Smooth muscle cell (in vitro differentiated cells): Measurements from ENCODE around the gene PLPP3. TPM values are rescaled to one million over a fixed set of nuclear protein-coding genes. Genes with fewer than 3 reads are reported as not detected.

ENCODE experiments used
- DNase-seq: peaks from one replicate; lab custom pipeline; 2025; ENCODE audit not compliant: unreplicated experiment; lab: John Stamatoyannopoulos, UW
- H2AFZ ChIP-seq: fragments of 200-600 bp; sonication (generic); 2 replicates; pipeline ENCODE4 v1.6.0; 2016; ENCODE audit warnings: antibody characterized with exemption, low read depth, mild to moderate bottlenecking
- H3F3A ChIP-seq: fragments of 200-600 bp; sonication (generic); 2 replicates; pipeline ENCODE4 v1.6.0; 2017; ENCODE audit warnings: antibody characterized with exemption, low read depth
- H3K27ac ChIP-seq: fragments of 200-600 bp; sonication (generic); 2 replicates; pipeline ENCODE4 v1.5.1; 2016; ENCODE audit warnings: low read depth, mild to moderate bottlenecking
- H3K27me3 ChIP-seq: fragments of 200-600 bp; sonication (generic); 2 replicates; pipeline ENCODE4 v1.6.1; 2016; ENCODE audit warnings: low read depth, mild to moderate bottlenecking
- H3K36me3 ChIP-seq: fragments of 200-600 bp; sonication (generic); 2 replicates; pipeline ENCODE4 v1.5.1; 2016; ENCODE audit warnings: low read depth
- H3K4me1 ChIP-seq: fragments of 200-600 bp; sonication (generic); 2 replicates; pipeline ENCODE4 v1.5.1; 2016; ENCODE audit warnings: low read depth
- H3K4me2 ChIP-seq: fragments of 200-600 bp; sonication (generic); 2 replicates; pipeline ENCODE4 v1.6.0; 2016; ENCODE audit warnings: mild to moderate bottlenecking
- H3K4me3 ChIP-seq: fragments of 200-600 bp; sonication (generic); 2 replicates; pipeline ENCODE4 v1.5.1; 2016; ENCODE audit warnings: mild to moderate bottlenecking
- H3K79me2 ChIP-seq: fragments of 200-600 bp; sonication (generic); 2 replicates; pipeline ENCODE4 v1.6.0; 2016; ENCODE audit warnings: low read depth, mild to moderate bottlenecking
- H3K9ac ChIP-seq: fragments of 200-600 bp; sonication (generic); 2 replicates; pipeline ENCODE4 v1.6.0; 2016; ENCODE audit warnings: low read depth
- H3K9me3 ChIP-seq: fragments of 200-600 bp; sonication (generic); replicated peaks from 2 replicates; pipeline ENCODE4 v1.5.1; 2016; ENCODE audit warnings: low read depth
- H4K20me1 ChIP-seq: fragments of 200-600 bp; sonication (generic); 2 replicates; pipeline ENCODE4 v1.6.0; 2016; ENCODE audit warnings: low read depth
- CTCF ChIP-seq: fragments of 200-600 bp; sonication (generic); IDR thresholded peaks from 2 replicates; pipeline ENCODE4 v1.5.1; 2017; ENCODE audit warnings: borderline replicate concordance, mild to moderate bottlenecking, antibody characterized with exemption; ENCODE audit not compliant: insufficient read depth, poor library complexity, severe bottlenecking
- WGBS: methylation state at CpG from one replicate; pipeline ENCODE4 v1.1.7; 2016; ENCODE audit warnings: low lambda C conversion rate; 5-methylcytosine and 5-hydroxymethylcytosine counted together
- polyA plus RNA-seq: library from polyadenylated mRNA; unstranded; fragments of >200 nt; fragmentation: Nextera tagmentation; extraction: Ambion mirVana; gene quantifications from 2 replicates; pipeline ENCODE4 v1.2.1, GENCODE V29; 2016
- total RNA-seq: library from RNA; depleted of rRNA; stranded (reverse); fragments of >200 nt; gene quantifications from 2 replicates; pipeline ENCODE4 v1.2.3, GENCODE V29; 2014

The PLPP3 gene
- total and polyA plus RNA-seq, 2 experiments from 2014 or later, result 56.9 to 81.5 TPM

- H4K20me1 ChIP-seq, result peaks cover 52% of the 10 kb centered on the region
- peaks cover 22% of the 10 kb centered on the region for H3K79me2 ChIP-seq
- peak overlapping the region; percentile 79 for H3K27ac ChIP-seq
- no peak overlapping the region for H3K4me3 ChIP-seq
- WGBS, result 76% methylated on average over 3 of the region's 3 CpGs
- peaks cover 4% of the 10 kb centered on the region for H3F3A ChIP-seq
- no peak for TF ChIP-seq CTCF
- DNase-seq, result no peak
- H3K36me3 ChIP-seq, result peaks cover 7% of the 10 kb centered on the region
- peaks cover 24% of the 10 kb centered on the region for H3K4me1 ChIP-seq
- no peak overlapping the region for H2AFZ ChIP-seq
- H3K4me2 ChIP-seq, result peak overlapping the region; percentile 22
- no peaks in the 10 kb centered on the region for H3K9me3 ChIP-seq
- no peaks in the 10 kb centered on the region for H3K27me3 ChIP-seq
- H3K9ac ChIP-seq, result peak overlapping the region; percentile 55
Observed at GRCh38 chr1:56506951-56507491, 72.3 kb downstream of the PLPP3 start.

GRCh38 chr1:56505792-56506743, 73.3 kb downstream of the PLPP3 start:
- no peak overlapping the region for H2AFZ ChIP-seq
- no peak overlapping the region for H3K4me3 ChIP-seq
- DNase-seq, result no peak
- H3K4me1 ChIP-seq, result peaks cover 19% of the 10 kb centered on the region
- H3F3A ChIP-seq, result peaks cover 7% of the 10 kb centered on the region
- no peaks in the 10 kb centered on the region for H3K27me3 ChIP-seq
- TF ChIP-seq CTCF, result no peak
- peaks cover 22% of the 10 kb centered on the region for H3K79me2 ChIP-seq
- H3K27ac ChIP-seq, result peak overlapping the region; percentile 79
- H3K9ac ChIP-seq, result peak overlapping the region; percentile 55
- peaks cover 7% of the 10 kb centered on the region for H3K36me3 ChIP-seq
- H3K9me3 ChIP-seq, result no peaks in the 10 kb centered on the region
- peaks cover 49% of the 10 kb centered on the region for H4K20me1 ChIP-seq
- WGBS, result 59% methylated on average over 14 of the region's 14 CpGs
- H3K4me2 ChIP-seq, result peak overlapping the region; percentile 22

GRCh38 chr1:56502700-56503245, 76.6 kb downstream of the PLPP3 start:
- H3F3A ChIP-seq, result peaks cover 7% of the 10 kb centered on the region
- H3K27me3 ChIP-seq, result no peaks in the 10 kb centered on the region
- peaks cover 26% of the 10 kb centered on the region for H3K79me2 ChIP-seq
- no peak overlapping the region for H3K4me2 ChIP-seq
- H3K27ac ChIP-seq, result no peak overlapping the region
- DNase-seq, result no peak
- H3K9me3 ChIP-seq, result no peaks in the 10 kb centered on the region
- H3K36me3 ChIP-seq, result peaks cover 7% of the 10 kb centered on the region
- peaks cover 6% of the 10 kb centered on the region for H3K4me1 ChIP-seq
- peaks cover 57% of the 10 kb centered on the region for H4K20me1 ChIP-seq
- TF ChIP-seq CTCF, result no peak
- H2AFZ ChIP-seq, result no peak overlapping the region
- no peak overlapping the region for H3K4me3 ChIP-seq
- 77% methylated on average over 7 of the region's 7 CpGs for WGBS
- H3K9ac ChIP-seq, result no peak overlapping the region
